Neural progenitor cell (in vitro differentiated cells): ENCODE measurements around the gene KHNYN. TPM values are rescaled to one million over a fixed set of nuclear protein-coding genes. Genes with fewer than 3 reads are reported as not detected.
A peak's percentile ranks its signal among the peaks of the same experiment; 100 is the strongest.

Experiments used
- DNase-seq: peaks from one replicate; pipeline ENCODE4 v3.0.0-alpha.2; 2016; ENCODE audit warnings: low spot score
- H2AFZ ChIP-seq: fragments of 200-600 bp; sonication (generic); replicated peaks from 2 replicates; pipeline ENCODE4 v1.6.1; 2016; ENCODE audit warnings: antibody characterized with exemption
- H3F3A ChIP-seq: fragments of 200-600 bp; sonication (generic); 2 replicates; pipeline ENCODE4 v1.6.1; 2016; ENCODE audit warnings: antibody characterized with exemption, low read depth
- H3K27ac ChIP-seq: fragments of 200-600 bp; sonication (generic); 2 replicates; pipeline ENCODE4 v1.5.1; 2016; ENCODE audit warnings: mild to moderate bottlenecking
- H3K27me3 ChIP-seq: fragments of 200-600 bp; sonication (generic); 2 replicates; pipeline ENCODE4 v1.6.1; 2016; ENCODE audit warnings: mild to moderate bottlenecking, moderate library complexity
- H3K36me3 ChIP-seq: fragments of 200-600 bp; sonication (generic); 2 replicates; pipeline ENCODE4 v1.5.1; 2016
- H3K4me1 ChIP-seq: fragments of 200-600 bp; sonication (generic); 2 replicates; pipeline ENCODE4 v1.6.1; 2016; ENCODE audit warnings: mixed run types
- H3K4me2 ChIP-seq: fragments of 200-600 bp; sonication (generic); 2 replicates; pipeline ENCODE4 v1.6.1; 2016
- H3K4me3 ChIP-seq: fragments of 200-600 bp; sonication (generic); 2 replicates; pipeline ENCODE4 v1.5.1; 2016
- H3K79me2 ChIP-seq: fragments of 200-600 bp; sonication (generic); 2 replicates; pipeline ENCODE4 v1.6.1; 2016; ENCODE audit warnings: low read depth
- H3K9ac ChIP-seq: fragments of 200-600 bp; sonication (generic); 2 replicates; pipeline ENCODE4 v1.6.1; 2016
- H3K9me3 ChIP-seq: fragments of 200-600 bp; sonication (generic); 2 replicates; pipeline ENCODE4 v1.5.1; 2016; ENCODE audit warnings: low read depth
- H4K20me1 ChIP-seq: fragments of 200-600 bp; sonication (generic); 2 replicates; pipeline ENCODE4 v1.6.1; 2016; ENCODE audit warnings: low read depth
- H3K27ac Mint-ChIP-seq: 3 replicates; pipeline ENCODE4 v1.8.0; 2021; ENCODE audit warnings: mixed read lengths
- H3K27me3 Mint-ChIP-seq: 2 replicates; pipeline ENCODE4 v1.8.0; 2022; ENCODE audit warnings: low read depth, mild to moderate bottlenecking, inconsistent platforms, moderate library complexity, mixed read lengths; ENCODE audit not compliant: insufficient read depth
- H3K36me3 Mint-ChIP-seq: 3 replicates; pipeline ENCODE4 v1.8.0; 2021; ENCODE audit warnings: mixed read lengths
- H3K4me1 Mint-ChIP-seq: 3 replicates; pipeline ENCODE4 v1.8.0; 2021; ENCODE audit warnings: mixed read lengths
- H3K4me3 Mint-ChIP-seq: 3 replicates; pipeline ENCODE4 v1.8.0; 2021; ENCODE audit warnings: mild to moderate bottlenecking, moderate library complexity, mixed read lengths
- H3K9me3 Mint-ChIP-seq: 3 replicates; pipeline ENCODE4 v1.8.0; 2020; ENCODE audit warnings: mixed read lengths
- CTCF ChIP-seq: fragments of 200-600 bp; sonication (generic); IDR thresholded peaks from 2 replicates; pipeline ENCODE4 v1.5.1; 2017; ENCODE audit warnings: antibody characterized with exemption, mild to moderate bottlenecking
- EZH2 ChIP-seq: fragments of 200-600 bp; sonication (generic); IDR thresholded peaks from 2 replicates; pipeline ENCODE4 v1.6.1; 2017; ENCODE audit warnings: antibody characterized with exemption, mild to moderate bottlenecking, moderate library complexity
- EZH2phosphoT487 ChIP-seq: fragments of 200-600 bp; sonication (generic); IDR thresholded peaks from 2 replicates; pipeline ENCODE4 v1.6.1; 2017; ENCODE audit warnings: antibody characterized with exemption
- total RNA-seq: library from RNA; depleted of rRNA; stranded (reverse); fragments of >200 nt; gene quantifications from 2 replicates; pipeline ENCODE4 v1.2.3, GENCODE V29; 2015; ENCODE audit warnings: low replicate concordance

The KHNYN gene
- total RNA-seq, 1 donor from 2014 or later: 20.4 TPM

GRCh38 chr14:24435998-24436354, 6.2 kb downstream of the KHNYN start:
- H3K36me3 ChIP-seq: no peaks in the 10 kb centered on the region
- no peak overlapping the region for H3K4me3 ChIP-seq
- H3K9me3 ChIP-seq: no peaks in the 10 kb centered on the region
- Mint-ChIP-seq H3K4me1 (peaks cover 17% of the 10 kb centered on the region), H3K9me3 (no peaks in the 10 kb centered on the region), H3K27ac (no peak overlapping the region), H3K36me3 (peaks cover 18% of the 10 kb centered on the region), H3K4me3 (no peak overlapping the region), H3K27me3 (peaks cover 13% of the 10 kb centered on the region)
- TF ChIP-seq CTCF: no peak
- TF ChIP-seq EZH2: no peak
- TF ChIP-seq EZH2phosphoT487: no peak
- no peak overlapping the region for H3K4me2 ChIP-seq
- H3K4me1 ChIP-seq: no peaks in the 10 kb centered on the region
- DNase-seq: no peak
- H2AFZ ChIP-seq: no peak overlapping the region
- no peak overlapping the region for H3K9ac ChIP-seq
- H3K27me3 ChIP-seq: no peaks in the 10 kb centered on the region
- peaks cover 20% of the 10 kb centered on the region for H3F3A ChIP-seq
- H3K27ac ChIP-seq: no peak overlapping the region
- H3K79me2 ChIP-seq: peaks cover 4% of the 10 kb centered on the region
- H4K20me1 ChIP-seq: peaks cover 36% of the 10 kb centered on the region

GRCh38 chr14:24436355-24437019, 6.7 kb downstream of the KHNYN start:
- H3K9ac ChIP-seq: no peak overlapping the region
- Mint-ChIP-seq H3K36me3 (peaks cover 18% of the 10 kb centered on the region), H3K9me3 (no peaks in the 10 kb centered on the region), H3K27me3 (peaks cover 13% of the 10 kb centered on the region), H3K4me1 (peaks cover 12% of the 10 kb centered on the region), H3K27ac (no peak overlapping the region), H3K4me3 (peak overlapping the region; percentile 58)
- peaks cover 5% of the 10 kb centered on the region for H3K4me1 ChIP-seq
- H3K9me3 ChIP-seq: no peaks in the 10 kb centered on the region
- no peak overlapping the region for H3K4me2 ChIP-seq
- no peaks in the 10 kb centered on the region for H3K36me3 ChIP-seq
- no peak overlapping the region for H3K27ac ChIP-seq
- H4K20me1 ChIP-seq: peaks cover 31% of the 10 kb centered on the region
- peak; percentile 66 for DNase-seq
- H3K27me3 ChIP-seq: no peaks in the 10 kb centered on the region
- H3F3A ChIP-seq: peaks cover 17% of the 10 kb centered on the region
- H2AFZ ChIP-seq: no peak overlapping the region
- peaks cover 9% of the 10 kb centered on the region for H3K79me2 ChIP-seq
- no peak for TF ChIP-seq EZH2phosphoT487
- peak; percentile 81 for TF ChIP-seq CTCF
- no peak overlapping the region for H3K4me3 ChIP-seq

GRCh38 chr14:24437020-24437735, 7.4 kb downstream of the KHNYN start:
- peaks cover 12% of the 10 kb centered on the region for H3K4me1 Mint-ChIP-seq
- Histone ChIP-seq H2AFZ (no peak overlapping the region), H3K27me3 (no peaks in the 10 kb centered on the region), H3K4me2 (no peak overlapping the region), H3F3A (peaks cover 23% of the 10 kb centered on the region), H3K9me3 (no peaks in the 10 kb centered on the region), H3K27ac (no peak overlapping the region), H3K79me2 (peaks cover 13% of the 10 kb centered on the region), H3K36me3 (no peaks in the 10 kb centered on the region), H3K4me1 (peaks cover 9% of the 10 kb centered on the region), H4K20me1 (peaks cover 24% of the 10 kb centered on the region), H3K4me3 (no peak overlapping the region), H3K9ac (no peak overlapping the region)
- peaks cover 18% of the 10 kb centered on the region for H3K36me3 Mint-ChIP-seq
- H3K27ac Mint-ChIP-seq: no peak overlapping the region
- peaks cover 9% of the 10 kb centered on the region for H3K27me3 Mint-ChIP-seq
- no peak for DNase-seq
- H3K4me3 Mint-ChIP-seq: peak overlapping the region; percentile 58
- H3K9me3 Mint-ChIP-seq: no peaks in the 10 kb centered on the region
- TF ChIP-seq CTCF (no peak), EZH2phosphoT487 (no peak), EZH2 (no peak)
